ENCODE measurements around the gene FNDC4.

FNDC4 gene

GRCh38 chr2:27501042-27501441 is 6.0 kb upstream of the FNDC4 start:
- H3K4me3 ChIP-seq (ENCODE audit: low read length) = no peak overlapping the region
- no peak for TF ChIP-seq ZNF274 (IDR thresholded peaks at IDR 0.05; ENCODE audit: low read depth, low read length)

- no peak overlapping the region for H3K4me3 ChIP-seq (ENCODE audit: low read length)
- no peak for TF ChIP-seq ZNF274 (IDR thresholded peaks at IDR 0.05; ENCODE audit: low read depth, low read length)
Measured at GRCh38 chr2:27498975-27499374, 4.0 kb upstream of the FNDC4 start.

GRCh38 chr2:27497288-27497627 is 2.3 kb upstream of the FNDC4 start:
- H3K4me3 ChIP-seq (ENCODE audit: low read length) = no peak overlapping the region

GRCh38 chr2:27496357-27497287 is 1.6 kb upstream of the FNDC4 start, which contains the start of gene GCKR:
Gene GCKR (plus strand): TSS chr2:27496839. CDS start chr2:27496905, 66 bp downstream.
- H3K4me3 ChIP-seq (ENCODE audit: low read length) = no peak within 1 kb of the TSS
- no peak for TF ChIP-seq ZNF274 (IDR thresholded peaks at IDR 0.05; ENCODE audit: low read depth, low read length)

More at GRCh38 chr2:27497288-27497627, 2.3 kb upstream of the FNDC4 start:
- no peak for TF ChIP-seq ZNF274 (IDR thresholded peaks at IDR 0.05; ENCODE audit: low read depth, low read length)

GRCh38 chr2:27495840-27496356 is 898 bp upstream of the FNDC4 start:
- H3K4me3 ChIP-seq (ENCODE audit: low read length) = no peak overlapping the region
- TF ChIP-seq ZNF274 (IDR thresholded peaks at IDR 0.05; ENCODE audit: low read depth, low read length) = no peak

- no peak for TF ChIP-seq ZNF274 (IDR thresholded peaks at IDR 0.05; ENCODE audit: low read depth, low read length)
- peak overlapping the region; percentile 51; the same call in 1 of the 2 replicates for H3K4me3 ChIP-seq (ENCODE audit: low read length)
Measured at GRCh38 chr2:27494284-27494943, 586 bp downstream of the FNDC4 start.

GRCh38 chr2:27493948-27494283 is 1.1 kb downstream of the FNDC4 start:
- no peak overlapping the region for H3K4me3 ChIP-seq (ENCODE audit: low read length)
- TF ChIP-seq ZNF274 (IDR thresholded peaks at IDR 0.05; ENCODE audit: low read depth, low read length) = no peak

GRCh38 chr2:27492557-27492956 is 2.4 kb downstream of the FNDC4 start:
- TF ChIP-seq ZNF274 (IDR thresholded peaks at IDR 0.05; ENCODE audit: low read depth, low read length) = no peak

GRCh38 chr2:27489498-27490397 is 5.3 kb downstream of the FNDC4 start, which contains the start of gene IFT172:
Gene IFT172 (minus strand): TSS chr2:27489743. CDS start chr2:27489653, 90 bp downstream.
- TF ChIP-seq ZNF274 (IDR thresholded peaks at IDR 0.05; ENCODE audit: low read depth, low read length) = no peak
- H3K4me3 ChIP-seq (ENCODE audit: low read length) = peak within 1 kb of the TSS; percentile 81

More at GRCh38 chr2:27492557-27492956, 2.4 kb downstream of the FNDC4 start:
- H3K4me3 ChIP-seq (ENCODE audit: low read length) = no peak overlapping the region

GRCh38 chr2:27489118-27489497 is 5.9 kb downstream of the FNDC4 start:
- peak overlapping the region; percentile 81 for H3K4me3 ChIP-seq (ENCODE audit: low read length)
- no peak for TF ChIP-seq ZNF274 (IDR thresholded peaks at IDR 0.05; ENCODE audit: low read depth, low read length)

GRCh38 chr2:27485496-27485895 is 9.5 kb downstream of the FNDC4 start:
- H3K4me3 ChIP-seq (ENCODE audit: low read length) = no peak overlapping the region
- no peak for TF ChIP-seq ZNF274 (IDR thresholded peaks at IDR 0.05; ENCODE audit: low read depth, low read length)

- H3K4me3 ChIP-seq (ENCODE audit: low read length) = no peak overlapping the region
- no peak for TF ChIP-seq ZNF274 (IDR thresholded peaks at IDR 0.05; ENCODE audit: low read depth, low read length)
Measured at GRCh38 chr2:27471961-27472360, 23.0 kb downstream of the FNDC4 start.

GRCh38 chr2:27464443-27464842 is 30.6 kb downstream of the FNDC4 start:
- no peak overlapping the region for H3K4me3 ChIP-seq (ENCODE audit: low read length)
- TF ChIP-seq ZNF274 (IDR thresholded peaks at IDR 0.05; ENCODE audit: low read depth, low read length) = no peak

GRCh38 chr2:27461118-27461517 is 33.9 kb downstream of the FNDC4 start:
- TF ChIP-seq ZNF274 (IDR thresholded peaks at IDR 0.05; ENCODE audit: low read depth, low read length) = no peak
- H3K4me3 ChIP-seq (ENCODE audit: low read length) = no peak overlapping the region
